GM23248 (cell line): Measurements from ENCODE around the gene WDR27. TPM values are rescaled to one million over a fixed set of nuclear protein-coding genes. Genes with fewer than 3 reads are reported as not detected.

Experiments used
- DNase-seq: peaks from one replicate; pipeline ENCODE4 v3.0.0-alpha.2; 2015
- H2AFZ ChIP-seq: fragments of 200-600 bp; sonication (generic); 2 replicates; pipeline ENCODE4 v1.6.1; 2016; ENCODE audit warnings: antibody characterized with exemption
- H3F3A ChIP-seq: fragments of 200-600 bp; sonication (generic); 2 replicates; pipeline ENCODE4 v1.6.1; 2016; ENCODE audit warnings: mild to moderate bottlenecking, antibody characterized with exemption, mixed run types; ENCODE audit not compliant: insufficient read depth
- H3K27ac ChIP-seq: fragments of 200-600 bp; sonication (generic); 2 replicates; pipeline ENCODE4 v1.5.1; 2016; ENCODE audit warnings: mild to moderate bottlenecking
- H3K27me3 ChIP-seq: fragments of 200-600 bp; sonication (generic); replicated peaks from 2 replicates; pipeline ENCODE4 v1.6.1; 2016; ENCODE audit warnings: mild to moderate bottlenecking; ENCODE audit not compliant: insufficient read depth
- H3K36me3 ChIP-seq: fragments of 200-600 bp; sonication (generic); 2 replicates; pipeline ENCODE4 v1.6.1; 2016; ENCODE audit warnings: low read depth, mild to moderate bottlenecking
- H3K4me1 ChIP-seq: fragments of 200-600 bp; sonication (generic); 2 replicates; pipeline ENCODE4 v1.6.1; 2016; ENCODE audit warnings: mild to moderate bottlenecking; ENCODE audit not compliant: insufficient read depth
- H3K4me2 ChIP-seq: fragments of 200-600 bp; sonication (generic); one replicate; pipeline ENCODE4 v1.6.1; 2016; ENCODE audit warnings: mild to moderate bottlenecking; ENCODE audit not compliant: unreplicated experiment
- H3K4me3 ChIP-seq: fragments of 200-600 bp; sonication (generic); 2 replicates; pipeline ENCODE4 v1.5.1; 2016; ENCODE audit warnings: mild to moderate bottlenecking
- H3K79me2 ChIP-seq: fragments of 200-600 bp; sonication (generic); 2 replicates; pipeline ENCODE4 v1.6.1; 2016; ENCODE audit warnings: mild to moderate bottlenecking; ENCODE audit not compliant: insufficient read depth
- H3K9ac ChIP-seq: fragments of 200-600 bp; sonication (generic); 2 replicates; pipeline ENCODE4 v1.6.1; 2016; ENCODE audit warnings: mild to moderate bottlenecking
- H3K9me2 ChIP-seq: fragments of 200-600 bp; sonication (generic); 2 replicates; pipeline ENCODE4 v1.6.1; 2016; ENCODE audit warnings: mixed run types, mild to moderate bottlenecking, moderate library complexity; ENCODE audit not compliant: insufficient read depth
- H3K9me3 ChIP-seq: fragments of 200-600 bp; sonication (generic); one replicate; pipeline ENCODE4 v1.6.1; 2017; ENCODE audit warnings: low read depth
- H4K20me1 ChIP-seq: fragments of 200-600 bp; sonication (generic); 2 replicates; pipeline ENCODE4 v1.6.0; 2016; ENCODE audit not compliant: insufficient read depth
- EZH2 ChIP-seq: fragments of 200-600 bp; sonication (generic); IDR thresholded peaks from 2 replicates; pipeline ENCODE4 v1.6.1; 2018; ENCODE audit warnings: antibody characterized with exemption, mild to moderate bottlenecking; ENCODE audit not compliant: insufficient read depth, poor library complexity, severe bottlenecking
- EZH2phosphoT487 ChIP-seq: fragments of 200-600 bp; sonication (generic); IDR thresholded peaks from 2 replicates; pipeline ENCODE4 v1.6.1; 2018; ENCODE audit warnings: antibody characterized with exemption, moderate library complexity, mild to moderate bottlenecking, low read depth; ENCODE audit not compliant: insufficient read depth
- WGBS, 2 experiments: methylation state at CpG; one replicate each; pipeline ENCODE4 v1.1.6; 2015 to 2017; ENCODE audit warnings: low lambda C conversion rate in 2 of 2, low coverage in 1 of 2; ENCODE audit errors: missing lambda C conversion rate in 2 of 2; 5-methylcytosine and 5-hydroxymethylcytosine counted together
- in situ Hi-C: fragments of 300-500 bp; cut with MboI; formaldehyde crosslinking; loops from 2 replicates; pipeline ENCODE4 v1.15.0; 2020
- polyA plus RNA-seq: library from polyadenylated mRNA; unstranded; fragments of >200 nt; fragmentation: Nextera tagmentation; extraction: Ambion mirVana; gene quantifications from 2 replicates; pipeline ENCODE4 v1.2.1, GENCODE V29; 2016
- total RNA-seq: library from RNA; depleted of rRNA; stranded (reverse); fragments of >200 nt; shearing (Covaris generic); gene quantifications from 2 replicates; pipeline ENCODE4 v1.2.3, GENCODE V29; 2014

The WDR27 gene
- total and polyA plus RNA-seq, 2 experiments from 2014 or later: 9.2 to 9.3 TPM

DNA sequence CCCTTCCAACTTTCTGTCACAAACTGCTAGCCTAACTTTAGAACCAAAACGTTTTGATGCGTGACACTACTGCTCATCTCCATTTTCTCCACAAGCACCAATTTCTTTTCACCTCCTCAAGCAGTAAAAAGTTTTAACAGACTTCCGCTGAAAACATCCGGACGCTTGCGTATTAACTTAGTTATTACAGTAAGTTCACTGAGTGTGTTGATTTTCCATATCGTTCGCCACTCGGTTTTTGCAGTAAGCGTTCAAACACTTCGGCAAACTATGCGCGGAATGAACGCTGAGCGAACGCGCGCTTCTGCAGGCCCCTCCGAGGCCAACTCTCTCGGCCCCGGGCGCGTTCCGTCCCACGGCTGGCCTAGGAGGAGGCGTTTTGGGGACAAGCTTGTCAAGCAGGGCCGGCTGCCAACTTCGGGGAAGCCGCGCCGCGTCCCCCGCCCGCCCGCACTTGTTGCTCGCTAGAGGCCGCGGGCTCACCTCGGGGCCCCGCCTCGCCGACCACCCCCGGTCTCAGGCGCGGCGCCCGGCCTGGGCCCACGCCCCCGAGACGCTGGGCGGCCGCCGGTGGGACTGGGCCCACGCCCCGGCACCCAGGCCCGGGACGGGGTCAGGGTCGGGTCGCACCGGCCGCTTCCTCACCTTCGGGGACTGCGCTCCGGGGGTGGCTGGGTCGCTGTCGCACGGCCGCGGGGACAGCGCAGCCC, 21.5 kb upstream of the WDR27 start:
- Histone ChIP-seq H3K9me3 (no peaks in the 10 kb centered on the region), H3K36me3 (no peaks in the 10 kb centered on the region), H3K4me2 (peak overlapping the region; percentile 89), H3K9ac (peak overlapping the region; percentile 78), H3K9me2 (no peaks in the 10 kb centered on the region), H3K4me3 (peak overlapping the region; percentile 96), H3K4me1 (peaks cover 14% of the 10 kb centered on the region), H3K27me3 (no peaks in the 10 kb centered on the region), H3K27ac (peak overlapping the region; percentile 70), H4K20me1 (no peaks in the 10 kb centered on the region), H3F3A (peaks cover 34% of the 10 kb centered on the region), H3K79me2 (peaks cover 41% of the 10 kb centered on the region), H2AFZ (peak overlapping the region; percentile 95)
- in situ Hi-C loops: no loop called here
- peak; percentile 79 for DNase-seq
- no peak for TF ChIP-seq EZH2
- TF ChIP-seq EZH2phosphoT487: no peak
- 1% methylated on average over 33 to 51 of the region's 70 CpGs for WGBS, 2 experiments

DNA sequence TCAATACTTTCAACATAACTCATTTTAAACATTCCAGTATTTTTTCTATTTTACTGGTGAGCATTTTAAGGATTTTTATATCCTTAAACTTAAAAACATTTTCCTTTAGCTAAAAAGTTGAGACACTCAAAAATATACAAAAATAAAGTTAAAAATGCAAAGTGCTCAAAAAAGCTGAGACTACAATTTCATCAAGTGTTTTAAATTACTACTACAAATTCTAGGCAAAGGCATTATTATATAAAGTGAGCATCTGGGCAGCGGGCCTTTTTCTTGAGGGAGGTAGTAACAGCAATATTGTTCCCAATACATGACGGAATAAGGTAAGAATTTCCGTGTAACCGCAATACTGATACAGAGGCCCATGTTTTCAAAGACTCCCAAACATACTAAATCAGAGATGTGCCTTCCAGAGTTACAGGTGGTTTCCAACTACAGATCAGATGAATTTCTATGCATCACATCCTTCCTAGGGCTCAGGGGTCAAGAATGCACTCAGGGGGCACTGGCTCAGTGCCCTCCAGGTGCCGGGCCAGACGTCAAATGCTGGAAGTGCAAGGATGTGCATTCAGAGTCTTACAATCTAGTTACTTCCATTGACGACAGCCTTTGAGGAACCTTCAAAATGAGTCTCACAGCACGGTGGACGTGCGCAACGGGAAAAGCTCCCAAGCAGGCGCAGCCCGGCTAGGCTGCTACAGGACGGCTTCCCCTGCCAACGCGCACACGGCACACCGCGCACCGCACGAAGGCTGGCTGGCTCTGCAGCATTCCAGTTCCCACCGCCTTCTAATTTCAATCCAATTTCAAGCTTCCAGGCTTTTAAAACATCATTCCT, 20.8 kb upstream of the WDR27 start:
- Histone ChIP-seq H3K27ac (peak overlapping the region; percentile 70), H2AFZ (peak overlapping the region; percentile 95), H3K4me2 (peak overlapping the region; percentile 89), H4K20me1 (no peaks in the 10 kb centered on the region), H3K79me2 (peaks cover 49% of the 10 kb centered on the region), H3K9ac (peak overlapping the region; percentile 78), H3K27me3 (no peaks in the 10 kb centered on the region), H3K9me3 (no peaks in the 10 kb centered on the region), H3K4me3 (peak overlapping the region; percentile 96), H3F3A (peaks cover 34% of the 10 kb centered on the region), H3K9me2 (no peaks in the 10 kb centered on the region), H3K36me3 (no peaks in the 10 kb centered on the region), H3K4me1 (peaks cover 14% of the 10 kb centered on the region)
- peak; percentile 82 for DNase-seq
- in situ Hi-C loops: no loop called here
- WGBS, 2 experiments: 2 to 3% methylated on average over 22 of the region's 22 CpGs
- no peak for TF ChIP-seq EZH2phosphoT487
- no peak for TF ChIP-seq EZH2

DNA sequence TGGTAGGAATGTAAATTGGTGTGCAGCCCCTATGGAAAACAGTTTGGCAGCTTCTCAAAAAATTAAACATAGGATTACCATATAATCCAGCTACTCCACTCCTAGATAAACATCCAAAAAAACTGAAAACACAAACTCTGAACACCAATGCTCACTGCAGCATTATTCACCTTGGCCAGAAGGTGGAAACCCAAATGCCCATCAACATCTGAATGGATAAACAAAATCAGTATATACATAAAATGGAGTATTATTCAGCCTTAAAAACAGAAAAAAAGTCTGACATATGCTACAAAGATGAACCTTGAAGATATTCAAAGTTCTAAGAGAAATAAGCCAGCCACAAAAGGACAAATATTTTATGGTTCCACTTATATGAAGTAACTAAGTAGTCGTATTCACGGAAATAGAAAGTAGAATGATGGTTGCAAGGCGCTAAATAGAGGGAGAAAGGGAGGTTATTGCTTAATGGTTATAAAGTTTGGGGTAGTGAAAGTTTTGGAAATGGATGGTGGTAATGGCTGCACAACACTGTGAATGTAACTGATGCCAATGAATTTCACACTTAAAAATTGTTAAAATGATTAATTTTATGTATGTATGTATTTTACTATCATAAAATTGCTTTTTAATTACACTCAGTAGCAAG, 18.5 kb upstream of the WDR27 start:
- WGBS, 2 experiments: 98 to 100% methylated on average over 3 of the region's 3 CpGs
- H4K20me1 ChIP-seq: no peaks in the 10 kb centered on the region
- H3K9ac ChIP-seq: no peak overlapping the region
- peaks cover 62% of the 10 kb centered on the region for H3K79me2 ChIP-seq
- H3K9me3 ChIP-seq: no peaks in the 10 kb centered on the region
- TF ChIP-seq EZH2phosphoT487 (no peak), EZH2 (no peak)
- in situ Hi-C loops: no loop called here
- H3K27ac ChIP-seq: no peak overlapping the region
- no peak overlapping the region for H2AFZ ChIP-seq
- H3K4me3 ChIP-seq: no peak overlapping the region
- H3K9me2 ChIP-seq: no peaks in the 10 kb centered on the region
- no peaks in the 10 kb centered on the region for H3K27me3 ChIP-seq
- peaks cover 13% of the 10 kb centered on the region for H3K36me3 ChIP-seq
- peaks cover 14% of the 10 kb centered on the region for H3K4me1 ChIP-seq
- DNase-seq: no peak
- peaks cover 24% of the 10 kb centered on the region for H3F3A ChIP-seq
- no peak overlapping the region for H3K4me2 ChIP-seq

DNA sequence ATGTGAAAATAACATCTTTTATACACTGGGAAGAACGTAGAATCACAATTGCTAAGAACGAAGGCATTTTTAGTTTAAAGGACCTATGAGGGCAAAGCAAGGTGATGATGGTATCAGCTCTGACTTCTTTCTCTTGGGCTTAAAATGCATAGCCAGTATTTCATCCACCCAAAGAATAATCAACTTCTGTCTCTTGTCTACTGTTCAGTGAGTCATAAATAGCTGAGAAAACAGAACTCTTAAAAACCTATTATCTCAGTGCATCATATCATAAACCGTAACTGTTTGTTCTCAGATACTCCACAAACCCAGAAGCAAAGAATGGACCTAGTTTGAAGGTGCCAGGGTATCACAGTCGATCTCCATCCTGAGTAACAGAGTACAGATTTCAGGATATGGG, 17.3 kb upstream of the WDR27 start:
- no peak overlapping the region for H3K27ac ChIP-seq
- no peaks in the 10 kb centered on the region for H3K27me3 ChIP-seq
- peak; percentile 5 for DNase-seq
- no peaks in the 10 kb centered on the region for H3K9me3 ChIP-seq
- peaks cover 24% of the 10 kb centered on the region for H3F3A ChIP-seq
- in situ Hi-C loops: no loop called here
- TF ChIP-seq EZH2 (no peak), EZH2phosphoT487 (no peak)
- H3K9me2 ChIP-seq: no peaks in the 10 kb centered on the region
- H3K9ac ChIP-seq: no peak overlapping the region
- H3K4me2 ChIP-seq: no peak overlapping the region
- H3K36me3 ChIP-seq: peaks cover 20% of the 10 kb centered on the region
- H3K4me3 ChIP-seq: no peak overlapping the region
- H2AFZ ChIP-seq: no peak overlapping the region
- peaks cover 62% of the 10 kb centered on the region for H3K79me2 ChIP-seq
- peaks cover 14% of the 10 kb centered on the region for H3K4me1 ChIP-seq
- no peaks in the 10 kb centered on the region for H4K20me1 ChIP-seq
- WGBS, 2 experiments: 97% methylated on average over 4 of the region's 4 CpGs
